ENCODE measurements around the gene WBP4.
A peak's percentile ranks its signal among the peaks of the same experiment; 100 is the strongest.
"Not testable (repeated sequence)": the region's sequence is repeated elsewhere in the genome, so short reads cannot be mapped to it uniquely, and the experiment has no call there.

Gene WBP4, protein sequence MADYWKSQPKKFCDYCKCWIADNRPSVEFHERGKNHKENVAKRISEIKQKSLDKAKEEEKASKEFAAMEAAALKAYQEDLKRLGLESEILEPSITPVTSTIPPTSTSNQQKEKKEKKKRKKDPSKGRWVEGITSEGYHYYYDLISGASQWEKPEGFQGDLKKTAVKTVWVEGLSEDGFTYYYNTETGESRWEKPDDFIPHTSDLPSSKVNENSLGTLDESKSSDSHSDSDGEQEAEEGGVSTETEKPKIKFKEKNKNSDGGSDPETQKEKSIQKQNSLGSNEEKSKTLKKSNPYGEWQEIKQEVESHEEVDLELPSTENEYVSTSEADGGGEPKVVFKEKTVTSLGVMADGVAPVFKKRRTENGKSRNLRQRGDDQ

DNA sequence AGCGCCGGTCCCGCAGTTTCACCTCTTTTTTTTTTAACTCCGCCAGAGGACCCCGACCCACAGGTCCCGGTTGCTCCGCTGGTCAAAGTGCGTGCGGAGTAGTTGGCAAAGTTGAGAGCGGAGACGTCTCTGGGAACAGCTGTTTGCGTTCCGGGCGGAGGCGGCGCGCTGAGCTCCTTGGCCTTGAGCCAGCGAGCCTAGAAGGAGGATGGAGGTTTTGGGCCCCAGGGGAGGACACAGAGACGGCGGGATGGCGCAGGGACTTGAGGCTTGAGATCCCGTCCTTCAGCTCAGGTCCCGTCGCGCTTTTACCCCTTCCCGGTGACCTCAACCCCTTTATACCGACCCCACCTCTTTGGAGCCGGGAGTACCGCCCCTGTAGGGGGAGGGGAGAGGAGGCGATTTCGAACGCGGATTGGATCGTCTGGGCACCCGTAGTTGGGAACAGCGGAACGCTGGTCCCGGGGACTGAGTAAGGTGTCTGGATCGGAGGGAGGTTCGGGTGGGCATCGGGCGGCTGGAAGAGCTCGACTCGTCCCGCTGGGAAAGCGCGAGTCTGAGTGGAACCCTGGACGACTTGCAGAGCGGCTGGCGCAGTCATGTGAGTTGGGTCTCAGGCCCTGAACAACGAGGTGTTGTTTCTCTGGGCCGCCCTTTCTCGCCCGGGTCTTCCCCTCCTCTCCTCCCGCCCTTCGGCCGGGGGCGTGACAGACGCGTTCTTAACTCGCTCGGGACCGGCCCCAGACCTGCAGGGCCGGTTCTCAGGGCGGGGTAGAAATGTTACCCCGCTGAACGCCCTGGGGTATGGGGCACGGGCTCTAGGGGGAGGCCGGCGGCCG is at the start of gene WBP4:
TSS of gene WBP4 (plus strand) at position 435 of the 839 bp plus-strand sequence. CDS start at position 600, 165 bp downstream.
- peak; percentile 72 for DNase-seq (ENCODE audit: low read depth, low spot score)

DNA sequence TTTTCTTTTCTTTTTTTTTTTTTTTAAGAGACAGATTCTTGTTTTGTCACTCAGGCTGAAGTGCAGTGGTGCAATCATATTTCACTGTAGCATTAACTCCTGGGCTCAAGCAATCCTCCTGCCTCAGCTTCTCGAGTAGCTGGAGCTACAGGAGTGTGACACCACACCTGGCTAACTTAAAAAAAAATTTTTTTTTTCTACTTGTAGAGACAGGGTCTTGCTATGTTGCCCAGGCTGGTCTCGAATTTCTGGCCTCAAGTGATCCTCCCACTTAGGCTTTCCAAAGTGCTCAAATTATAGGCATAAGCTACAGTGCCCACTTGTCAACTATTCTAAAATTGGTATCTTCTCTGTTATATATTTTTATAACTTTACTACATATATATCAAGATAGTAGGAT is 48.8 kb upstream of the WBP4 start:
- DNase-seq (ENCODE audit: low read depth, low spot score) = no peak

DNA sequence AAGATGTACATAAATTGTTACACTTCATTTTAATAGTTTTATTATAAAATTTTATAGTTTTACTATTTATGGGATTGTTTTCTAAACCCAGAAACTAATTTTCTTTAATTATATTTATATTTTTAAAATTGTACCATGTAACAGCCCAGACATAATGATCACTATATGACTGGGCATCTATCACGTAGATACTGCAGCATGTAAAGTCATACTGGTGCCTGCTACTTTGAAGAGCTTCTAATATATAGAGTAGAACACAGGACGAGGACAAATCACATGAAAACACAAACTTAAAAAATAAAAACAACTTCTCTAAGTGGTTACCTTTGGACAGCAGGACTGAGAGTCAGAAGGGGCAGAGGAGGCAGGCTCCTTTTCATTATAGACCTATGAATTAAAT is 47.5 kb upstream of the WBP4 start:
- no peak for DNase-seq (ENCODE audit: low read depth, low spot score)

DNA sequence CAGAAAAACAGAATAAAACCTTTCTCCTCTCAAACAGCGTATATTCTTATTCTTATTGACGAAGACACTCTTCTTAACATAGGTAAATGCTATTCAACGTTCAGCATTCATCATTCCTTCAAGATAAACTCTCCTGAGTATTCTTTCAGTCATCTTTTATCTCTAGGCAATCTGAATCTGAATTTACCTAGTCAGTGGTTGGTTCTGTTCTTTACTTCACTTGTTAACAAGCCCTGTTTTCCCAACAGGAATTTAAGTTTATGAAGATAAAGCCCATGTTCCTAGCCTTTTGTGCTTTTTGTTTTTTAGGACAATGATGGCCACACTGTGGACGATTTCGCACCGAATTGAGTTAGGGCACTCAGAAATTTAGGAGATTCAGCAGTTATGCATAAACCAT is 45.4 kb upstream of the WBP4 start:
- DNase-seq (ENCODE audit: low read depth, low spot score) = no peak

DNA sequence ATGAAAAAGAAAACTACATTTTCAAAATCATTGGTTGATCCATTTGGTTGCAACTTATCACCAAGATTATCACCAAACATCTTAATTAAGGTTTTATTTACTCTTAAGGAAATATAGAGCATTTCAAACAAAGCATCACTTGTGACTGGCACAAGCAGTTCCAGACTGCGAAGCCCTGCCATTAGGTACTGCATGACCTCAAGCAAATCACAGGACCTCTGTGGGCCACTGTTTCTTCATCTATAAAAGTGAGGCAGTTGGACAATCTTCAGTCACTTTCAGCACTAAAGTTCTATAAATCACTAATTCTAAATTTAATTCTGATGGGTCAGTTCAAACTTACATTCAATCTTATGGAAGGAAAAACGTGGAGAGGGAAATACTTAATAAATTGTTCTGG is 44.1 kb upstream of the WBP4 start:
- DNase-seq (ENCODE audit: low read depth, low spot score) = no peak

DNA sequence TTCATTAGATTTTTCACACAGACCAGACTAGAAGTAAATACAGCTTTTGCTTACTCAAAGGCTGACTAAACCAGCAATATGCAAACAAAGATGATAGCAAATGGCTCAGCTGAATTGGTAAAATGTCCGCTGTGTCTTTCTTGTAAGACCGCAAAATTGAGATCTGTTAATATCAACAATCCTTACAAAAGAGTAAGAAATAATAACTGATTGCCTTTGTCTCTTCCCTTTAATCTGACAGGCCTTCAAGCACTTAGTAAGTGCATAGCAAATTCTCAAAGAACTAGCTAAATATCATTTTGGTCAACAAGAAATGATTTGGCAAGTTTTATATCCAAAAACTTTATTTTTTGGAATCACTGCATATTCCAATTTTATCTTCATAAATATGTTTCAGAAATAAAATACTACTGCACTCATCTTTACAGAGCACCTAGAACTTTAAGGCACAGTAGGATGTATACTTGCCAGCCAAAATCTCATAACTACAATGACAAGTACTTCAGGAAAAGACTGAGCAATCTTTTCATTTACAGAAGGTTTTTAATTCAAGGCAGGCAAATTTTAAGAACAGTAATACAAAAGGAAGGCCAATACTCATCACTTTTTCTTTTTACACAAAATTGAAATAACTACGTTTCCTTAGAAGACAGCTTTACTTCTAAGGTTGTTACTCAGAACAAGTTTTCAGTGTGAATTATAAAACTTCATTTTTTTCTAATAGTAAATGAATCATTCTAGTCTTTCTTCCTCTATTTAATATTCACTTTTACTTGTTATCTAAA is 43.3 kb upstream of the WBP4 start:
- DNase-seq (ENCODE audit: low read depth, low spot score) = no peak

DNA sequence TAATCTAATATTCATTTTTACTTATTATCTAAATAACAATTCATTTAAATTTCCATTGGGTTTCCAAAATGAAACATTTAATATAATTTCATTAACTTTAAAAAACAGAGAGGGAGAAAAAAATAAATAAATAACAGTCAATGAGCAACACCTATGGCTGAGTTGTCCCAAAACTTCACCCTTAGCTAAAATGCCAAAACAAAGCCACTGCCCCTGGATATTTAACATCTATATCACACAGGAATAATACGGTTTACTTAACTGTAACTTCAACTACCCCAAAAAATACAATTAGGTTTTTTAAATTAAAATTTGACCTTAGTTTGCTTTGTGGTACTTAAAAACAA is 42.7 kb upstream of the WBP4 start:
- no peak for DNase-seq (ENCODE audit: low read depth, low spot score)

DNA sequence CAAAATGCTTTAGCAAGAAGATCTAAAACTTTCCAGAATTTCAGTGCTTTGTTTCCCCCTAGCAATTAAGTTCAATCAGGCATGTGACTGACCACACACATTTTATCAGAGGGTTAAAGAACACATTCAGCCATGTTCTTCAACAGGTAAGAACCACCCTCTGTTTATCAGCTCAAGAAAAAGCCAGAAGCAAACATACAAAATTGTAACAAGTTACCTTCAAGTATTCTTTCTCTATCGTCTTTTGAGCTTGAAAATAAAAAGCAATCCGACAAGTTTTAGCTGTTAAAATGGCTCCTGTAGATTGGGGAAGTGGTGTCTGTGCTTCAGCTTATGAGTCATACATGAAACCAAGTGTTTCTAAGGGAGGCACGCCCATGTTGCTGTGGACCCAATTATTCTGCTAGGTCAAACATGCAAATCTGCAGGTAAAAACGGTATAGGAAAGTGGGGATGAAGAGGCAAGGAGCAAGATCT is 42.3 kb upstream of the WBP4 start, which contains the start of gene ELF1:
TSS of gene ELF1 (minus strand) at position 306 of the 477 bp plus-strand sequence. CDS start 37,262 bp downstream, outside the sequence.
- peak; percentile 50 for DNase-seq (ENCODE audit: low read depth, low spot score)

DNA sequence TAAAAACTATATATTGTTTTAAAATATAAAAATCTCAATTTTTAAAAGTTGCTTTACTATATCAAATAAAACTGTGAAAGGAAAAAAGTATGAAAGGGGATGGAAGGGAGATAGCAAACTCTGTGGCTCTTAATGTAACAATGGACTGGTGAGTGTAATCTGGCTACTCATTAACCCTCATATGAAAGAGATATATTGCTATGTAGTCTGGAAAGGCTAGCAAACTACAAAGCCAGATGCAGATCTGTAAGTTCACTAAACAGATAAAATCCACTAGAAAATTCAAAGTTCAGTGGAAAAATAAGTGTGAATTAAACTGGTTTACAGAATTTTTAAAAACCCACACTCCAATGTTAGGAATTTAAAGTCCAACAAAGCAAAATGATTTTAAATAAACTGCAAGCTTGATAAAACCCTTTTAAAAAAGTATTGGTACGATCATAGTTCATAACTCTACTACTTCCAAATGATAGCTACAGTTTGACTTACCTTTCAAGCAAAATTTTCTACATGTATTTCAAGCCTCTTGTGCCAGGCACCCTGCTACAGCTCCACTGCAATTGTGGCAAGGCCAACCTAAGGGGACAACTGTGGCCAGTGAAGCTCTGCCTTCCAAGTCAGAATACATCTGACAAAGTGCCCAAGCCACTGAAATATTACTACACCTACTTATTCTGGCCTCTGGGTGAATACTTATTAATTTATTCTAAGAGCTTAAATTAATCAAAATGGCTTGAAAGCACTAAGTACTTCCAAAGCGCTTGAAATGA is 41.5 kb upstream of the WBP4 start:
- no peak for DNase-seq (ENCODE audit: low read depth, low spot score)

DNA sequence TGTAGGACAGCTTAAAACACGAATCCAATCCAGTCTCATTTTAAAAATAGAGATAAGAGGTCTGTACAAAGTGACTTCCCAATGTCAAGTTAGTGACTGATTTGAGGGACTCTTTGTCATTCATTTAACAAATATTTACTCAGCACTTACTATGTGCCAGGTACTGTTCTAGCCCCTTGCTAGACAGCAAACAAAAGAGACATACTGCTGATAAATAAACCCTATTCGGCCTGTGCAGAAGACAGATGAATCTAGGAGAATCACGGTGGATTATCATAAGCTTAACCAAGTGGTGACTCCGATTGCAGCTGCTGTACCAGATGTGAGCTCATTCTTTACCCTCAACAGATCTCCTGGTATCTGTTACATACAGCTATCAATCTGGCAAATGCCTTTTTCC is 35.8 kb upstream of the WBP4 start:
- DNase-seq (ENCODE audit: low read depth, low spot score) = no peak

DNA sequence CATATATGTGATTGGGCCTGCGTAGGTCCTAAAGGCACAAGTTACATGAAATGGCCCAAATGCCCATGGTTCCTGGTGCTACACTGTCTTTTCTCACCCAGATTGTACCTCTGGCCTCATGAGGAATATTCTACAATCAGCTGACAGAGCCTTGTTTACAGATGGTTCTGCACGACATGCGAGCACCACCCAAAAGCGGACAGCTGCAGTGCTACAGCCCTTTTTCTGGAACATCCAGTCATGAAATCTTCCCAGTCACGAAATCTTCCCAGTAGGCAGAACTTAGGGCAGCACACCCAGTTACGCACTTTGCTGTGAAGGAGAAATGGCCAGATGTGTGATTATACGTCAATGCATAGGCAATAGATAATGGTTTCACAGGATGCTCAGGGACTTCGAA is 34.5 kb upstream of the WBP4 start:
- no peak for DNase-seq (ENCODE audit: low read depth, low spot score)

DNA sequence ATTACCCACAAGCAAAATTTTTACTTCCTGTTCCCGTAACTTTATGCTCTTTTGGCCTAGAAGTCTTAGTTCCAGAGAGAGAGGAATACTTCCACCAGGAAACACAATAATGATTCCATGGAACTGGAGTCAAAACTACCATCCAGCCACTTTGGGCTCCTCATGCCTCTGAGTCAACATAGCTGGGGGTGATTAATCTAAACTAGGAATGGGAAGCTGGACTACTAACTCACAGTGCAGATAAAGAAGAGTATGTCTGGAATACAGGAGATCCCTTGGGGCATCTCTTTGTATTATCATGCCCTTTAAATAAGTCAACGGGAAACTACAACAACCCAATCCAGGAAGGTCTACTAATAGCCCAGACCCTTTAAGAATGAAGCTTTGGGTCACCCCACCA is 33.3 kb upstream of the WBP4 start:
- DNase-seq (ENCODE audit: low read depth, low spot score) = no peak

DNA sequence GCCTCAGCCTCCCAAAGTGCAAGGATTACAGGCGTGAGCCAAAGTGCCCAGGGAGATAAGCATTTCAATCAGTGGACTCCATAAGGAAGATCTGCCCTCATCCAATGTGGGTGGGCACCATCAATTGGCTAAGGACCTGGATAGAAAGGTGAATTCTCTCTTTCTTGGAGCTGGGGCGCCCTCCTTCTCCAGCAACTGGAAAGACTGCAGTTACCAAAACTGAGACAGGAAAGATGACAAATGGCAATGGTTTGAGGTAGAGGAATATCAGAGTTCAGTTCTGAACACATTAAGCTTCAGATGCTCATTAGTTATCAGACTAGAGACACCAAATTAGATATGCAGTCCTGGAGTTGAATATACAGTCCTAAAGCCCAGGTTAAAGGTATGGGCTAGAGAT is 31.7 kb upstream of the WBP4 start:
- DNase-seq (ENCODE audit: low read depth, low spot score) = no peak

DNA sequence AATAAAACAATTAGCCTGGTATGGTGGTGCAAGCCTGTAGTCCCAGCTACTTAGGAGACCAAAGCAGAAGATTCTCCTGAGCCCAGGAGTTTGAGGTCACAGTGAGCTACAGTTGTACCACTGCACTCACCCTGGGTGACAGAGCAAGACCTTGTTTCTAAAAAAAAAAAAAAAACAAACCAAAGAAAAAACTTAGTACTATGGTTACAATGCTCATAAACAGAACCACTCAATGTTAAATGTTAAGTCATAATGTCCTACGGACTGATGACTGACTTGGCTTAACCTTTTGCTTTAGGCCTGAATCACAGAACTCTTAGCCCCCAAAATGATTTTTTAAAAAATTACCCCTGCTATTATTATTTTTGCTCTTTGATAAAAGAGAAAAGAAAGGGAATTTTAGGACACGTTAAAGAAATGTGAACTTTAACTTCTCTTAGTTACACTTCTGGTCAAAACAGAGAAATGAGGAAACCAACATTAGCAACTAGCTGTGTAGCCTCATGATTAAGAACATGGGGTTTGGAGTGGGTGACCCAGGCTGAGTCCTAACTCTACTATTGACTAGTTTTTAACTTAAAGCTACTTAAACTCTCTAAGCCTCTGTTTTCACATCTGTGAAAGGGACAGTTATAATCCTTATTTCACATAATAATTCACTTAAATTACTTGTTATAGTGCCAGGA is 28.5 kb upstream of the WBP4 start:
- DNase-seq (ENCODE audit: low read depth, low spot score) = no peak

DNA sequence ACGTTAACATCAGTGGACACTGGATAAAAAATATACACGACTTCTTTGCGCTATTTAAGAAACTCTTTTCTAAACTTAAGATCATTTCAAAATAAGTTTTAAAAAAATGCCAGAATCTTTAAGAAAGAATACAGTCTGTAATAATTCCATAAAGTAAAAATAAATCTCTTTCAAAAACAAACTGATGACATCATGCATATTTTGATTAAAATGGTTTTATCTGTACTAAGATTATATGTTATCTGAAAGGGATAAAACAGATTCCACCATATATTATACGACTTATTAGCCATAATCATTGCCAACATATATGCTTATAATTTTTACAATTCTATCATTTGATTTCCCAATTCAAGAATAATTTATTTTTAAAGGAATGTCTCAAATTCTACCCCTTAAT is 26.9 kb upstream of the WBP4 start:
- no peak for DNase-seq (ENCODE audit: low read depth, low spot score)

DNA sequence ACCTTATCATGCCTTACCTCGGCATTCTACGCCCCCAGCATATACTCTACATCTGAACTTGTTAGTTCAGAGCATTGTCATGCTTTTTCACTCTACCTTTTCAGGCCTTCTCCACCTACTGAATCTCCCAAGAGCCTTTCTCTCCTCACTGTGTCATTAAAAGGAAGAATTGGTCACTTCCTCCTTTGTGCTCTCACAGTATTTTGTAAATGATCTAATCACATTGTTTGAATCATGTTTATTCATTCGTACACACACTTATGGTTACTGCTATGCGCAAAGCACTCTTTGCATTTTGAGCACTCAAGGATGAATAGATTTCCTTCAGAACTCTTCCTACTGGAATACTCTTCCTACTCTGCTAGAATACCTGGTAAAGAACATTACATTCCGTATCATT is 26.4 kb upstream of the WBP4 start:
- no peak for DNase-seq (ENCODE audit: low read depth, low spot score)

DNA sequence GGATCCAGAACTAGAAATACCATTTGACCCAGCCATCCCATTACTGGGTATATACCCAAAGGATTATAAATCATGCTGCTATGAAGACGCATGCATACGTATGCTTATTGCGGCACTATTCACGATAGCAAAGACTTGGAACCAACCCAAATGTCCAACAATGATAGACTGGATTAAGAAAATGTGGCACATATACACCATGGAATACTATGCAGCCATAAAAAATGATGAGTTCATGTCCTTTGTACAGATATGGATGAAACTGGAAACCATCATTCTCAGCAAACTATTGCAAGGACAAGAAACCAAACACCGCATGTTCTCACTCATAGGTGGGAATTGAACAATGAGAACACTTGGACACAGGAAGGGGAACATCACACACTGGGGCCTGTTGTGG is 24.8 kb upstream of the WBP4 start:
- not testable (repeated sequence) for DNase-seq (ENCODE audit: low read depth, low spot score)

DNA sequence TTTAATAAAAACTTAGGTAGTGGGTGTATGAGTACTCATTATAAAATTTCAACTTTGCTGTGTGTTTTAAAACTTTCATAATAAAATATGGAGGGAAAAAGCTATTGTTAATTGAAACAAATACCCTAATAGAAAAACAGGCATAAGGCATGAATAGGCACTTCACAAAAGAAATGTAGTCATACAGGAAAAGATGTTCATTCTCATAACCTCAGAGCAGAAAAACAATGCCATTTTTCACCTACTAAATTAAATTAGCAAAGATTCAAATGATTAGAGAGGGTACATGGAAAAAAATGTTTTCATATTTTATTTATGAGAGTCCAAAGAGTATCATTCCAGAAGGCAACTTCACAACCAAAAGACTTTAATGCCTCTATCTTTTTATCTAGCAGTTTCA is 21.6 kb upstream of the WBP4 start:
- no peak for DNase-seq (ENCODE audit: low read depth, low spot score)

DNA sequence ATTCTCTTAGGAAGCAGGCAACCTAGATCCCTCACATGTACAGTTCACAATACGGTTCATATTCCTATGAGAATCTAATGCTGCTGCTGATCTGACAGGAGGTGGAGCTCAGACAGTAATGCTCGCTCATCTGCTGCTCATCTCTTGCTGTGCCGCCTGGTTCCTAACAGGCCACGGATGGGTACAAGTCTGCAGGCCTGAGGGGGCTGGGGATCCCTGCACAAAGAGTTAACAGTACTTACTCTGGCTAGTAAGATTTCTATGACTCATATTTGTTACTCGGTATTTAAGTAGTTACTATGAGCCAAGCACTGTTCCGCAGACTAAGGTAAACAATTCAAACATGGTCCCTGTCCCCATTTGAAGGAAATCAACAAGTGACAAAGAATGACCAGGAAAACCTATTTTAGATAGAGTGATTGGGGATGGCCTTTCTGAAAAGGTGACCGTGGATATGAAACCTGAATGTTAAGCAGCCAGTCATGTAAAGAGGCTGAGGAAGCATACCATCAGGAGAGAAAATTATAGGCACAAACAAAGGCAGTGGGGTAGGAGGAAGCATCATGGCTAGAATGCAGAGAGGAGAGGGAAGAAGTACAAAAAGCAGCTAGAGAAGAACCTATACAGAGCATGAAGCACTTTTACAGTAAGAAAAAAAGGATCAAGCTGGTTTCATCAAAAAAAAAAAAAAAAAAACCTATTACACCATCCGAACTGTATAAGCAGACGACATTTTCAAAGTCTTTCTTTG is 20.6 kb upstream of the WBP4 start:
- no peak for DNase-seq (ENCODE audit: low read depth, low spot score)

DNA sequence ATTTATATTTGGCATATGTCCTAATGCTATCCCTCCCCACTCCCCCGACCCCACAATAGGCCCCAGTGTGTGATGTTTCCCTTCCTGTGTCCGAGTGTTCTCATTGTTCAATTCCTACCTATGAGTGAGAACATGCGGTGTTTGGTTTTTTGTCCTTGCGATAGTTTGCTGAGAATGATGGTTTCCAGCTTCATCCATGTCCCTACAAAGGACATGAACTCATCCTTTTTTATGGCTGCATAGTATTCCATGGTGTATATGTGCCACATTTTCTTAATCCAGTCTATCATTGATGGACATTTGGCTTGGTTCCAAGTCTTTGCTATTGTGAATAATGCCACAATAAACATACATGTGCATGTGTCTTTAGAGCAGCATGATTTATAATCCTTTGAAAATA is 18.9 kb upstream of the WBP4 start:
- not testable (repeated sequence) for DNase-seq (ENCODE audit: low read depth, low spot score)

Measured in activated CD4-positive, CD25-positive, alpha-beta regulatory T cell treated with anti-CD3 and anti-CD28 coated beads, Interleukin-2, amount 50 U/mL, for 16 hours (primary cell).